ENCODE data around the gene CNOT11.

DNA sequence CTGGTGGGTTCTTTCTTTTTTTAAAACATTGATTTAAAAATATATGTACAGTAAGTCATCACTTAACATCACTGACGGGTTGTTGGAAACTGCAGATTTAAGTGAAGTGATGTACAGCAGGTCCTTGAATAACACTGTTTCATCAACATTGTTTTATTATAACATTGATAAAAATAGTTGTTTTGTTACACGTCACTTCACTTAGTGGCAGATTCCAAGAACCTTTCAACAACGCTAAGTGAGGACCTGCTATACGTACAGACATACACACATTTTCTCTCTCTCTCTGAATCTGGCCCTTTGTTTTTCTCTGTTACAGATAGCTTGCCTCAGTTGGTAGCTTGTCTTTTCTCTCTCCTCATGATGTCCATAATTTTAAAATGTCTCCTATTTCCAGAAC, 9.5 kb downstream of the CNOT11 start:
- TF ChIP-seq, protein P1, sequence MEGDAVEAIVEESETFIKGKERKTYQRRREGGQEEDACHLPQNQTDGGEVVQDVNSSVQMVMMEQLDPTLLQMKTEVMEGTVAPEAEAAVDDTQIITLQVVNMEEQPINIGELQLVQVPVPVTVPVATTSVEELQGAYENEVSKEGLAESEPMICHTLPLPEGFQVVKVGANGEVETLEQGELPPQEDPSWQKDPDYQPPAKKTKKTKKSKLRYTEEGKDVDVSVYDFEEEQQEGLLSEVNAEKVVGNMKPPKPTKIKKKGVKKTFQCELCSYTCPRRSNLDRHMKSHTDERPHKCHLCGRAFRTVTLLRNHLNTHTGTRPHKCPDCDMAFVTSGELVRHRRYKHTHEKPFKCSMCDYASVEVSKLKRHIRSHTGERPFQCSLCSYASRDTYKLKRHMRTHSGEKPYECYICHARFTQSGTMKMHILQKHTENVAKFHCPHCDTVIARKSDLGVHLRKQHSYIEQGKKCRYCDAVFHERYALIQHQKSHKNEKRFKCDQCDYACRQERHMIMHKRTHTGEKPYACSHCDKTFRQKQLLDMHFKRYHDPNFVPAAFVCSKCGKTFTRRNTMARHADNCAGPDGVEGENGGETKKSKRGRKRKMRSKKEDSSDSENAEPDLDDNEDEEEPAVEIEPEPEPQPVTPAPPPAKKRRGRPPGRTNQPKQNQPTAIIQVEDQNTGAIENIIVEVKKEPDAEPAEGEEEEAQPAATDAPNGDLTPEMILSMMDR (conservative IDR thresholded peaks at IDR 0.05 in 1 of 2, IDR thresholded peaks at IDR 0.05 in 1 of 2; ENCODE audit: extremely low read depth in 1 of 2, insufficient read depth in 1 of 2, low read depth in 1 of 2, low read length in 2 of 2), result no peak
- no peak for TF ChIP-seq EZH2 (IDR thresholded peaks at IDR 0.05; ENCODE audit: borderline replicate concordance, low read length)
